GM12891 (cell line): ENCODE data around the gene ETV3.

Source experiments
- POLR2A ChIP-seq: IDR thresholded peaks from 2 replicates; pipeline ENCODE4 v1.6.1; 2011; ENCODE audit warnings: low read depth, low read length, control low read depth
- POLR2AphosphoS5 ChIP-seq: IDR thresholded peaks from 2 replicates; pipeline ENCODE4 v1.6.1; 2011; ENCODE audit warnings: low read depth, low read length, control low read depth
- POU2F2 ChIP-seq: IDR thresholded peaks from 2 replicates; pipeline ENCODE4 v1.6.1; 2011; ENCODE audit warnings: low read depth, mild to moderate bottlenecking, control low read depth, low read length, moderate library complexity

DNA sequence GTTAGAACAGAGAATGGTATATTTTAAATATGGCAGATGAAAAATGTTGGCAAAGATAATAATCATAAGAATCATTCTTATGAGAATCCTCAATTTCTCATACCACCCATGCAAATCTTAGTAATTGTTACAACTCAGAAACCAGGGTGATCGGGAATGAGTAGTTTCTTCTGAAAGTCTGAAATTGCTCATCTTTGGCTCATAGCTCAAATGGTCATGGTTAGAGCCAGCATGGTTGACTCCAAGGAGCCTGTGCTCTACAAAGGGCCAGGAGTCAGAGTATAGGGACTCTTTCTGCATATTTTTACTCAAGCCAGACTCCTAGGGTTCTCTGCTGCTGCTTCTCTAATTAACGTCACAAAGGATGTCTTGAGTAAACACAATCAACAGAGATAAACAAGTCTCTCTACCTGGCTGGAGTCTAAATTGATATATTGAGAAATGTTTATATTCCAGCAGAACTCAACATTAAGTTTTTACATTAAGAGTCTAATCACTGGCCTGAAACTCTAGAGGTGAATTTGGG lies 1.9 kb upstream of the ETV3 start:
- TF ChIP-seq POLR2A (no peak), POLR2AphosphoS5 (no peak), POU2F2 (no peak)
